HEK293 (cell line): ENCODE results near the gene ZNF670.

ENCODE experiments used
- SCRT2 ChIP-seq: fragments of 450-650 bp; formaldehyde crosslinking; IDR thresholded peaks from 2 replicates; pipeline ENCODE4 v1.5.1; 2016; ENCODE audit warnings: missing biosample characterization, missing genetic modification characterization
- ZNF23 ChIP-seq: fragments of 450-650 bp; formaldehyde crosslinking; IDR thresholded peaks from 2 replicates; pipeline ENCODE4 v1.5.1; 2016; ENCODE audit warnings: missing biosample characterization, missing genetic modification characterization, borderline replicate concordance
- ZSCAN18 ChIP-seq: fragments of 450-650 bp; formaldehyde crosslinking; IDR thresholded peaks from 2 replicates; pipeline ENCODE4 v1.5.1; 2016; ENCODE audit warnings: missing biosample characterization, missing genetic modification characterization
- TF ChIP-seq, protein P1 (sequence below): IDR thresholded peaks from 2 replicates; pipeline ENCODE4 v1.6.1; 2011; ENCODE audit warnings: mild to moderate bottlenecking, low read depth, low read length, borderline replicate concordance
- TF ChIP-seq, protein P2 (sequence below): fragments of 450-650 bp; formaldehyde crosslinking; IDR thresholded peaks from 2 replicates; pipeline ENCODE4 v1.5.1; 2016; ENCODE audit warnings: missing biosample characterization, missing genetic modification characterization

GRCh38 chr1:247056071-247056470, 22.5 kb downstream of the ZNF670 start:
- no peak for TF ChIP-seq ZNF23
- TF ChIP-seq, protein P1, sequence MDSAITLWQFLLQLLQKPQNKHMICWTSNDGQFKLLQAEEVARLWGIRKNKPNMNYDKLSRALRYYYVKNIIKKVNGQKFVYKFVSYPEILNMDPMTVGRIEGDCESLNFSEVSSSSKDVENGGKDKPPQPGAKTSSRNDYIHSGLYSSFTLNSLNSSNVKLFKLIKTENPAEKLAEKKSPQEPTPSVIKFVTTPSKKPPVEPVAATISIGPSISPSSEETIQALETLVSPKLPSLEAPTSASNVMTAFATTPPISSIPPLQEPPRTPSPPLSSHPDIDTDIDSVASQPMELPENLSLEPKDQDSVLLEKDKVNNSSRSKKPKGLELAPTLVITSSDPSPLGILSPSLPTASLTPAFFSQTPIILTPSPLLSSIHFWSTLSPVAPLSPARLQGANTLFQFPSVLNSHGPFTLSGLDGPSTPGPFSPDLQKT: no peak
- TF ChIP-seq SCRT2 (tag by site-specific recombination): no peak
- TF ChIP-seq ZSCAN18: no peak
- TF ChIP-seq, protein P2, sequence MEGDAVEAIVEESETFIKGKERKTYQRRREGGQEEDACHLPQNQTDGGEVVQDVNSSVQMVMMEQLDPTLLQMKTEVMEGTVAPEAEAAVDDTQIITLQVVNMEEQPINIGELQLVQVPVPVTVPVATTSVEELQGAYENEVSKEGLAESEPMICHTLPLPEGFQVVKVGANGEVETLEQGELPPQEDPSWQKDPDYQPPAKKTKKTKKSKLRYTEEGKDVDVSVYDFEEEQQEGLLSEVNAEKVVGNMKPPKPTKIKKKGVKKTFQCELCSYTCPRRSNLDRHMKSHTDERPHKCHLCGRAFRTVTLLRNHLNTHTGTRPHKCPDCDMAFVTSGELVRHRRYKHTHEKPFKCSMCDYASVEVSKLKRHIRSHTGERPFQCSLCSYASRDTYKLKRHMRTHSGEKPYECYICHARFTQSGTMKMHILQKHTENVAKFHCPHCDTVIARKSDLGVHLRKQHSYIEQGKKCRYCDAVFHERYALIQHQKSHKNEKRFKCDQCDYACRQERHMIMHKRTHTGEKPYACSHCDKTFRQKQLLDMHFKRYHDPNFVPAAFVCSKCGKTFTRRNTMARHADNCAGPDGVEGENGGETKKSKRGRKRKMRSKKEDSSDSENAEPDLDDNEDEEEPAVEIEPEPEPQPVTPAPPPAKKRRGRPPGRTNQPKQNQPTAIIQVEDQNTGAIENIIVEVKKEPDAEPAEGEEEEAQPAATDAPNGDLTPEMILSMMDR (tag by site-specific recombination): no peak
